GM21526 (cell line): ENCODE measurements around the gene VEGFA.

Experiments used
- ATAC-seq: cut with Tn5 transposase; IDR thresholded peaks from one replicate; pipeline ENCODE4 v1.9.1; 2021; ENCODE audit warnings: moderate library complexity; ENCODE audit not compliant: unreplicated experiment, low FRiP score

Gene VEGFA

GRCh38 chr6:43781941-43782704 lies 12.1 kb downstream of the VEGFA start:
- no peak for ATAC-seq

GRCh38 chr6:43782764-43783513 lies 12.9 kb downstream of the VEGFA start:
- ATAC-seq, result no peak

- ATAC-seq, result no peak
Measured at GRCh38 chr6:43784049-43784855, 14.2 kb downstream of the VEGFA start.

- no peak for ATAC-seq
Measured at GRCh38 chr6:43785220-43785752, 15.3 kb downstream of the VEGFA start.

GRCh38 chr6:43785904-43786303 lies 15.9 kb downstream of the VEGFA start:
- no peak for ATAC-seq

- no peak for ATAC-seq
Measured at GRCh38 chr6:43786664-43787329, 16.8 kb downstream of the VEGFA start.

- ATAC-seq, result no peak
Measured at GRCh38 chr6:43788301-43788700, 18.3 kb downstream of the VEGFA start.

GRCh38 chr6:43789447-43789846 lies 19.4 kb downstream of the VEGFA start:
- ATAC-seq, result no peak

GRCh38 chr6:43790031-43790430 lies 20.0 kb downstream of the VEGFA start:
- no peak for ATAC-seq

GRCh38 chr6:43791745-43792422 lies 21.9 kb downstream of the VEGFA start:
- ATAC-seq, result no peak

- ATAC-seq, result no peak
Measured at GRCh38 chr6:43793154-43793874, 23.3 kb downstream of the VEGFA start.

GRCh38 chr6:43793875-43794242 lies 23.8 kb downstream of the VEGFA start:
- no peak for ATAC-seq

- no peak for ATAC-seq
Measured at GRCh38 chr6:43795421-43795820, 25.4 kb downstream of the VEGFA start.

- ATAC-seq, result no peak
Measured at GRCh38 chr6:43796168-43796567, 26.2 kb downstream of the VEGFA start.

GRCh38 chr6:43796903-43797890 lies 27.2 kb downstream of the VEGFA start:
- no peak for ATAC-seq

- ATAC-seq, result no peak
Measured at GRCh38 chr6:43797919-43798318, 27.9 kb downstream of the VEGFA start.

- ATAC-seq, result no peak
Measured at GRCh38 chr6:43798688-43799444, 28.9 kb downstream of the VEGFA start.
